ENCODE measurements around the gene STN1.
"Not testable (repeated sequence)": the region's sequence is repeated elsewhere in the genome, so short reads cannot be mapped to it uniquely, and the experiment has no call there.

The STN1 gene

DNA sequence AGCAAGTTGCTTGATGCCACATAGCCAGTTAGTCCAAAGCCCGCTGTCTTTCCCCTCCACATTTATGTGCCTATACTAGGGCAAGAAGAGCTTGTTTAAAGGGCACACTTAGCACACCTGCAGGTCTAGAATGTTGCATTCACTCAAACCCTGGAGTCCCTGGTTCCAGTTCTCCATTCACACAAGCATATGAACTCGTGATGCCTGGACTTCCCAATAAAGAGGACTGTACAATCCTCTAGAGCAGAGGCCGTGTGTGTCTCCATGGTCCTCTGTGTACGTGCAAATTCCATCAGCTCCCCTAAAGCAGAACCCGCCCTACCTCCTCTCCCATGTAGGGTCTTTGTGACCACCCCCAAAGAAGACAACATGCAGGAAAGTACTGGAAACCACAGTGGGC lies 59.6 kb downstream of the STN1 start:
- DNase-seq, result no peak

DNA sequence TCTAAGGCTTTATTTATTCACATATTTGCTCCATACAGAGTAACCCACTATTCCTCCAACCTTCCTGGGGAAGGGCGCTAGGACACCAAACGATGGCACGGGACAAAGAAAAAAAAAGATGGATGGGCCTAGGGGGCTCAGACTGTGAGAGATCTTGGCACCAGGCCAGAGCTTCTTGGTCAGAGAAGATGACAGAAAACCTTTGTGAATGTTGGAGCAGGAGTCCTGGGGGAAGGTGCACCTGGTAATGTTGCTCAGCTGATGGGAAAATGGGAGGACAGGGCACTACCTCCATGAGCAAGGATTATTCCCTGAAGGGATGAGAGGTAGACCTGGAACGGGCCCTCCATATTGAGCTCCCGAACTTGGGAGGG lies 61.2 kb downstream of the STN1 start:
- DNase-seq, result no peak

DNA sequence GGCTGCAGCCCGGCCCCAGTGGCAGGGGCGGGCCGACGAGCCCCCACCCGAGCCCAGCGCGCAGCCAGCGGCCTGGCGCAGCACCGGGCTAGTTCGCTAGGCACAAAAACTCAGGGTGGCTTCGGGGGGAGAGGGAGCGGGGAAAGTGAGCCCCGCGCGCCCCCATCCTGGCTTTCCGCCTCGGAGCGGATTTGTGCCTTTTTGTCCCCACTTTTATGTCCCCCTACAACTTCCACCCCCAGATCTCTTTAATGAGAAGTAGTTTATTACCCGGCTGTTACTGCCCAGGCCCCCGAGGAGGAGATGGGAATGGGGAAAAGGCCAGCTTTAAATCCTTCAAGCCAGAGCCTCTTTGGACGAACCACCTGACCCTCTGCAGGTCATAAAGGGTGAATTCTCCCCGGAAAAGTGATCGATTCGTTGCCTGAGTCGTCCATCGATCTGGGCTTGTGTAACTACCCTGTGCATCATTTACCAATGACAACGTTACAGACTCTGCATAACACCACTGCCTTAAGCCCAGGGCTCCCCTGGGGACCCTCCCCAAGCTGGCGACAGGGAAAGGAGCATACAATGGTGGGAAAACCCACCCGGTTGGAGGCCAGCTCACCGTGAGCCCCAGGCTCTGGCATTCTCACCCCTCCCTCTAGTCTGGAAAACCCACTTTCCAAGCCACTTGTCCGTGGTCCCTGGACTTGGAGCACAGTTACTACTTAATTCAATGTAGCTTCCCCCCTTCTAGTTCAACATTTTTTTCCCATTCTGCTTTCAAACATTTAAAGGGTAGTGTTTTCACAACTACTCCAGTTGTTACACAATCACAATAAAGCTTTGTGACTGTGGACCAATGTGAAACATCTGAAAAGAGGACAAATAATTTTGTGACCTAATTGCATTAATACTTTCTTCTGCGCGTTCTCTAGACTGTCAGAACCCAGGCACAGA lies 61.9 kb downstream of the STN1 start:
- no peak for DNase-seq

DNA sequence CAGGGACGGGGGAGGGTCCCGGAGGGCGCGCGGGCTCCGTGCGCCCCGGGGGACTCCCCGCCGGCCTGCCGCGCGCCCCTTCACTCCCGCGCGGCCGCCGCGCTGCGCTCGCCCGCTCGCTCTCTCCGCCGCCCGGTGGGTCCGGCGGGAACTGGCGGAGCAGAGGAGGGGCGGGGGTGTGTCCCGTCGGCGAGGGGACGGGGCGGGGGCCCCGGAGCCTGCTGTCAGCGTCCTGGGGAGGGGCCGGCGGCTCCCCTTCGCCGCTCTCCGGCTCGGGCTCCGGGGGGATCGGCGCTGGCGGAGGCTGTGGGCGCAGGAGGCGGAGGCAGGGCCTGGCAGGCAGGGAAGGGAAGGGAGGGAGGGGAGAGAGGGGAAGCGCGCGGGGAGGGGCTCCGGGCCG lies 62.6 kb downstream of the STN1 start, which contains the start of gene SH3PXD2A:
TSS of gene SH3PXD2A (minus strand) at position 153 of the 400 bp plus-strand sequence. CDS start 310 bp downstream, outside the sequence.
- no peak for DNase-seq

DNA sequence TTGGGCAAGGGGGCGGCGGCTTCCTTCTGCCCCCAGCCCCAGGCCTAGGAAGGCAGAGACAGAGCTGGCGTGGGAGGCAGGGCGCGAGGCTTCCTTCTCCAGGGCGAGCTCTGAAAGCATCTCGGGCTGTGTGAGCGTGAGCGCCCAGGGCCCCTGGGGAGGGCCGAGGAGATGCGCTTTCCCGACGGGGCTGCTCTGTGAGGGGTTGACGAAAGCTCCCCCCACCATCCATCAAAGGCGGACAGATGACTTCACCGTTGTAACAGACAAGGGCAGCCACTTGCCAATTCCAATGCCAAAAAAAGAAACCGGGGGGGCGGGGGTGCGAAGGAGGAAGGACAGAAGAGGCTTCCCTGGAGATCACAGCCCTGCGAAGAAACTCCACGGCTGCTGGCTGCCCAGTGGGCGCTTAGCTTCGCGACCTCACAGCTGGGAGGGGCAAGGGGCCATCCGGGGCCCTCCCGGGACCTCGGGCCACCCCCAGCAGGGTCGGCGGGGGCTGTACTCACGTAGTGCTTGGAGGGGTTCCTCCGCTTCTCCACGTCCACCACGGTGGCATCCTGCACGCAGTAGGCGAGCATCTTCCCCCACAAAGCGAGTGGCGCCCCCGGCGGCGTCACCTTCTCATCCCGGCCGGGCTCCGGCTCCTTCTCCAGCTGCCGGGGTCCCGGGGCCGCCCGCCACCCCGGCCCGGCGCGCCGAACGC lies 63.1 kb downstream of the STN1 start:
- DNase-seq, result no peak

DNA sequence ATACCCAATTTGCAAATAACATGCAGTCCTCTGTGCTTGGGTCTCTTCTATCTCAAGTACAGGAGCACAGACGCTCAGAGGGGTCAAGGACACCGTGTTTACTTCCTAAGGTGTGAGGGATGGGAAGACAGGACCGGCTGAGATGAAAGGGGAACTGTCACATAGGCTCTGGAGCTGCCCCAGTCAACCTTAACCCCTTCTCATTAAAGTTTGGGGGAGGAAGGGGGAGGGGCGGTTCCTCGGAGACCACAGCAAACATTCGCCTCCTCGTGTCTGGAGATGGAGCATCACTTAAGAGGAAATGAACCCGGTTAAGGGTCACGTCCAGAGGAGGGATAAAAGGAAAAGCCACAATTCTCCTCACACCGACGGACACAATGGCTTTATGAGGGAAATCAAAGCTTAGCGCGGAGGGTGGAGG lies 63.7 kb downstream of the STN1 start:
- no peak for DNase-seq

DNA sequence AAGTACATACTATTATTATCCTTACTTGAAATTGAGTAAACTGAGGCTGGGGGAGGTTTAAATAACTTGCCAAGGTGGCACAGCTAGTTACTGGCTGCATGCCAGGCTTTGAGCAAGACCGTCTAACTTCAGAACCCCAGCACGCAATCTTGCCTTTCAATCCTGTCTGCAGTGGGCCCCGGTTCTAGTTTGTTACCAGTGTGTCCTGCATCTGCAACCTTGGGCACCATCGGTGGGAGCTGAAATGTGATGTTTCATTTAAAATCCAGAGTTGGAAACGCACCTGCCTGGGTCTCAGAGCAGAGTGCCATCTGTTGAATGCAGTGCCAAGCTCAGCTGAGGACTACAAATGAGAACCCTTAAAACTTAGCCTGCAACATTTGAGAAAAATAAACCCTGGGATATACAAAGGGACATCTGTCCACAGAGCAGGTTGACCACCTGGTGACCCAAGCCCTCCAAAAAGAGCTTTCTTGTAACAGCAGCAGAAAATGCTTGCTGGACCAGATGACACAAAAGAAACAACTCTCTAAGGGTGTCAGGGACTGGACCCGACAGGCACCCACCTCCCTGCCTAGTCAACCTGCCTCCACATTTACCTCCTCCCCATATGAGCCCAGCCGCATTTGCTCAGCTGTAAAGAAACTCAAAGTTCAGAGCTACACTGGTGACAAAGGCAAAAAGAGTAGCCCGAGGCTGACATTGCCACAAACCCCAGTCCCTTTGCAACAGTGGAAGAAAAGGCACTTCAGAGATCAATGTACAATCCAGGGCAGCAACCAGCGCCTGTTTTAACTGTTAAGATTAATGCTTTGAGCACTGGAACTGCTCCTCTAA lies 64.3 kb downstream of the STN1 start:
- DNase-seq, result no peak

DNA sequence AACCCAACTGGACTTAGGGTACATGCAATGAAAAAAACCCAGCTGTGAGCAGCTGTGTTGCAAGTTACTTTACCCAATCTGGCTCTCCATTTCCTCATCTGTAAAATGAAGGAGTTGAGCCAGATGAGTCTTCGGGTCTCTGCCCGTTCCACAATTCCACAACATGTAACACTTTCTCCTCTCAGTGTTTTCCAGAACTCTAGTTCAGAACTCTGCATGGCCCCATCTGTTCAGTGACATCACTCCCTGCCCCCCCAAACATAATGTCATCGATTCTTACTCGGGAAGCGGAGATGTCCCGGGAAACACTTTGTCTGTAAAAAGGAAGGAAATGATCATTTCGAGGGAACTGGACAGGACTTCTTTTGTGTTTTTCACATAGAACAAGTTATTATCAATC lies 65.1 kb downstream of the STN1 start:
- DNase-seq, result no peak

DNA sequence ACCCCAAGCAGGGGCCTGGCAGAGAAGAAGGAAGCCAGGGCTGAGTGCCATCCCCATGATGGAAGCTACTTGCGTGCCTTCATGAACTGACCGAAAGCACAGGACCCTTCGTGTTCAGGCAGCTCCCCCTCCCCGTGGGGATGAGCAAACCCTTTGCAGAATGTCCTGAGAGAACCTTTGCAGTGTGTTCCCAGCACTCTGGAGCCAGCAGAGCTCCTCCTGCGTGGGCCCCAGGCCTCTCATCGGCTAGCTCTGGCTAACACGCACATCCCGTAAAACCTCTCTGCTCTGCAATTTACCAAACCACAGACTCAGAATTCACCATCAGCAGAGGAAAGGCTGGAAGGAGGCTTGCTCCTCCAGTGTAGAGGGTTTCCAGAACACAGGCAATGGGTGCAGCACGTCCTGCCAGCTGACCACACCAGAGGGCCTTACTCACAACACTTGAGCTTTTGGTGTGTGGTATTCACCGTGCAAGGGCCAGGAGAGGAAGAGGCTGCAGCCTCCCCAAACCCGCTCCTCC lies 65.7 kb downstream of the STN1 start:
- DNase-seq, result no peak

DNA sequence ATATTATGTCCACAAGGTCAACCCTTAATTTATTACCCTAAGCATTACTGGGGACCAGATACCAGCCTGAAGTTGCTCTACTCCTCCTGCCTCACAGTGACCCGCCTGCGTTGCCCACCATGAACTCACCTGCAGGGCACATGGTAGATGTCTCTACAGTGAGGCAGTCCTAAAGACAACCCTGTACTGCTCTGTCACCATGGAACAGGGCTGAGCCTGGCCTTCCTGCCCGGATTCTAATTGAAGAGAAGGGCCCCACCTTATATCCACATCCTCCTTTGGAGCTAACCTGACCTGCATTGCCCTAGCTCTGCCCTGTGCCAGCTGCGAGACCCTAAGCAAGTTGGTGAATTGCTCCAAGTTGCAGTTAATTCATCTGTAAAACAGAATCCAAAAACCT lies 66.7 kb downstream of the STN1 start:
- no peak for DNase-seq

DNA sequence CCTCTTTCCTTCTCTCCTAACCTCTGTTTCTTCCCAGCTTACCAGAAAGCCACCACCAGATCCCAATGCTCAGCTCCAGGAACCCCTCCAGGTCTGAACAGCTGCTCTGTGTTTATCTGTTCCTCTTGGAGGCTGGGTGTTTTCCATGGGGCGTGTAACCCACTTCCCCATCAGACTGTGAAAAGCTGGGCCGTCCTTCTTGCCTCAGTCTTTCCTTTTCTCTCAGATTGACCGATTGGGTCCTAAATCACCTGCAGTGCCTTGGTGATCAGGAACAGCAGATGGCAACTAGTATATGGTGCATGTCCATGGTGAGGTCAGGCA lies 67.5 kb downstream of the STN1 start:
- DNase-seq, result no peak

DNA sequence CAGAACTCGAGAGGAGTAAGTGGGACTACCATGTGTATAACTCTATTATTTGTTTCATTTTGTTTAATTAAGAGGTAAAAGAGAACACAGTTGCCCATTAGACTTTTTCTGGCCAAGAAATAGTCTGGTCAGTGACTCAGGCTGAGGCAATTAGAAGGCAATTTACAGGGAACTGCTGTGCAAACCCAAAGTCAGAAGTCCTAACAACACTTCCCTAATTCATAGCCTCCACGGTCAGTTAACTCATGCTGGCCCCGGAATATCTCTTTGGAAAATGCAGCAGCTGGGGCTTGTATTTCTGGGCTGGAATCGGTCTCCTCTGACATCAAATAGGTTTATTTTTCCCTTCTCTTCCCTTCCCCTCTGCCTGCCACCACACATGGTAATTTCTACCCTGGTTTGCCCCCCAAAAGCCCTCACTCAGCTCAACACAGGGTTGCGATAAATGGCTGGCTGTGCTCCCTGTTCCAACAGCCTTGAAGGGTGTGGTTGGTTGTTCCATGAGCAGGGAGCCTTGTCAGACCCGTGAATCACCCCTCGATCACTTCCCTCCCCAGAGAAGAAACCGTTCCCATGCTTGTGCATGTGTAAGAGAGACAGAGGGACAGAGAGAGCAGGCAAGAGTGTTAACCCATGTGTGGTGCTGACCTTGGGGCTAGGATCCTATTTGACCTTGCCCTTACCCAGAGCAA lies 68.0 kb downstream of the STN1 start:
- DNase-seq, result no peak

DNA sequence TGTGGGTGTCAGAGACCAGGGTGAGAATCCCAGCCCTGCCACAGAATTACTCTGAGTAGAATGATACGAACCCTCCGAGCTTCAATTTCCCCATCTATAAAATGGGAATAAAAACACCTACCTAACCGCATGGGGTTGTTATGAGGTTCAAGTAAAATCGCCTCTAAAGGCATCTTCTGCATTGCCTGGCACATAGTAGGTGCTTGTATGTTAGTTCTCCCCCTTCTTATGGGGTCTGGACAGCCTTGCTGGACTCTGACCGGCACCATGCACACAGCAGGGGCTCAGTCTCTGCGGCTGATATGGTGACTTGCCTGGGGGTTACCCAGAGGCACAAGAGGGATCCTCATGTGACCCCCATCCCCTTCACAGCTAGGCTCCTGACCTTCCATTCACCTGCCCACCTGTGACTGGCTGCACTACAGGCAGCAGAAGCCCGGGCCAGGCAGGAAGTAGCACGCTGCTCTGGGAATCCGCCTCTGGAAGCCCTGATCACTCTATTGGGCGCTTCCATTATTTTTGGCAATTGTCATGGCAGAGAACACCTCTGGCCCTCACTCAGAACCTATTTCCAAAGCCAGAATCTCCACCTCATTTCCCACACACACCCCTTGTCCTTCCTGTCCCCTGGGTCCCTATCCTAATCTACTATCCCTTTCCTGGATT lies 68.6 kb downstream of the STN1 start:
- DNase-seq, result no peak

DNA sequence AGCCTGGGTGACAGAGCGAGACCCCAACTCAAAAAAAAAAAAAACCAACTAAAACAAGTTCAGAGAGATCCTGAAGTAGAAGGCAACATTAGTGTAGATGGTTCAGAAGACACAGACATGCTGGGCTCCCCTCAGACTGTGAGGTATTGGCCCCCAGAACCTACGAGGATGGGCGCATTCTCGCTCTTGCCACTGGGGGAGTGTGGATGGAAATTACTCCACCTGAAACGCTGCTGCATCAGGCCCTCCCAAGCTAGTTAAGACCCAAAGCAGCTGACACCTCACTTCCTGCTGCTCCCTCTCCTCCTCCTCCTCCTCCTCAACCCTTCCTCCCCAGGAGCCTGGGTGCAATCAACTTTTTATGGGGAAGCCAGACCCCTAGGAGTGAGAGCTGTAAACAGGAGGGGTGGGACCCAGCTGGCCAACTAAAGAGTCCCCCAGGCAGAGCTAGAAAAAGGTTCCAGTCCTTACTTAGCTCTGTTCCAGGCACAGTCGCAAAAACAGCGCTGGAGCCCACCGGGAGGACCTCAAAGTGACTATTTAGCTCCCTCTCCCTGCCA lies 70.0 kb downstream of the STN1 start:
- no peak for DNase-seq

DNA sequence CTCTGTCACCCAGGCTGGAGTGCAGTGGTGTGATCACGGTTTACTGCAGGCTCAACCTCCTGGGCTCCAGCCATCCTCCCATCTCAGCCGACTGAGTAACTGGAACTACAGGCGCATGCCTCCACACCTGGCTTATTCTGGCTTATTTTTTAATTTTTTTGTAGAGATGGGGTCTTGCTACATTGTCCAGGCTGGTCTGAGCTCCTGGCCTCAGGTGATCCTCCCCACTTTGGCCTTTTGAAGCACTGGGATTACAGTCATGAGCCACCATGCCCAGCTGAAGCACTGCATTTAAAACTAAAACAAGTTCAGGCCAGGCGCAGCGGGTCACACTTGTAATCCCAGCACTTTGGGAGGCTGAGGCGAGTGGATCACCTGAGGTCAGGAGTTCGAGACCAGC lies 70.6 kb downstream of the STN1 start:
- no peak for DNase-seq

DNA sequence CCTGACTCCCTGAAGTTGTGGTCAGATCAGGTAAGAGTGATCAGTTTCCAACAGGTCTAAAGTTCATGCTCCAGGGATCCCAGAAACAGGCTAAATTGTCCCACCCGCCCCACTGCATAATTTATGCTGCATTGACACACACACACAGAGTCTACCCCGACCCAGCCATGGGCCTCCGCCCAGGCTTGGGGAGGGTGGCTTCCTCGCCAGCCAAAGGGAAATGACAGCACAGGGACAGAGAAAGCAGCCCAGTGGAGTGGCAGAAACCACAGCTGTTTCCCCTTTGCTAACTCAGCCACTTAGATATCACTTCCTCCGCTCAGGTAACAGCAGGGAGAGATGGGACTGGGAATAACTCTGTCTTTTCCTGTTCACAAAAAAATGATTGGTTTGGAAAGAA lies 72.0 kb downstream of the STN1 start:
- DNase-seq, result no peak

DNA sequence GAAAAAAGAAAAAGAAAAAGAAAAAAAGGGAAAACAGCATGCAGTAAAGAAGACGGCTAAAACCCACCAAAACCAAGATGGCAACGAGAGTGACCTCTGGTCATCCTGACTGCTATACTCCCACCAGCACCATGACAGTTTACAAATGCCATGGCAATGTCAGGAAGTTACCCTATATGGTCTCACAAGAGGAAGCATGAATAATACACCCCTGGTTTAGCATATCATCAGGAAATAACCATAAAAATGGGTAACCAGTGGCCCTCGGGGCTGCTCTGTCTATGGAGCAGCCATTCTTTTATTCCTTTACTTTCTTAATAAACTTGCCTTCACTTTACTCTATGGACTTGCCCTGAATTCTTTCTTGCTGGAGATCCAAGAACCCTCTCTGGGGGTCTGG lies 72.6 kb downstream of the STN1 start:
- DNase-seq, result not testable (repeated sequence)

DNA sequence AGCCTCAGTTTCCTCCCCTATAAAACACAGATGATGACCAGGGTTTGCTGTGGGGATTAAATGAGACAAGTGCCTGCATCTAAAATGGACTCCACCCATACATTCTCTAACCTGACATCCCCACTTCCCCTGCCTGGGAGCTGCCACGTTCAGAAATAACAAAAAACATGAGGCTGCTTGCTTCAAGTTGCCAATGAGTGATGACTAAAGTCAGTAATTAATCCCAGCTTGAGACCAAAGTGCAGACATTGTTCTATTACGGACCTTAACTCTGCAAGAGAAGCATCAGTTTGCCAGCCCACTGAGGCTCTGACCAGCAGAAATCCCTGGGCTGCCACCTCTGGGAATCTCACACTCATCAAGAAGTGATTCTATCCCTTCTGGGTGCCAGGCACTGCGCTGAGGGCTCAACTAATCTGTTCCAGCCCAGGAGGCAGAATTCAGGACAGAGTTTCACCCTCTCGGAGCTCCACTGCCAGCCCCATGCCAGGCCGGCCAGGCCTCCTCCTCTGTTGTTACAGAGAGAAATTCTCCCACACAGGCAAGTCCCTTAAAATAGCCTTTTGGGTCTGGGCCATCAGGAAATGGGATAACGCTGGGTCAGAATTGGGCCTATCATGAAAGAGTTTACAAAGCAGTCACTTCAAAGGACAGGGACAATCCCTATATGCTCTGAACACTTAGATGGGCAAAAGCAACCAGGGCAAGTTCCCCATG lies 74.0 kb downstream of the STN1 start:
- DNase-seq, result no peak

DNA sequence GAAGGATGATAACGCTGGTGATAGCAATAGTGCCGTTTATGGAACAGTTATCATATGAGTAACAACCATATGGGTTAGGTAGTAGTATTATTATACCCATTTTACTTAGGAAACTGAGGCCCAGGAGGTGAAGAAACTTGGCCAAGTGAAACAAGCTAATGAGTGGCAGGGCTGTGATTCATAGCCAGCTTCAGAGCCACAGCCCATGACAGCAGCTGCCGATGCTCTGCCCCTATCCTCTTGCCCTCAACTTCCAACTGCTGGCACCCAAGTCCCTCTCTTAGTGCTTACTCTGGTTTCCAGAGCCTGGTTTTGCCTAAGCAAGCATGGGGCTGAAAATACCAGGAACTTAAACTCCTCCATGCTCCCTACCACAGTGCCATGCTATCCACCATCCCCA lies 74.9 kb downstream of the STN1 start:
- DNase-seq, result no peak

DNA sequence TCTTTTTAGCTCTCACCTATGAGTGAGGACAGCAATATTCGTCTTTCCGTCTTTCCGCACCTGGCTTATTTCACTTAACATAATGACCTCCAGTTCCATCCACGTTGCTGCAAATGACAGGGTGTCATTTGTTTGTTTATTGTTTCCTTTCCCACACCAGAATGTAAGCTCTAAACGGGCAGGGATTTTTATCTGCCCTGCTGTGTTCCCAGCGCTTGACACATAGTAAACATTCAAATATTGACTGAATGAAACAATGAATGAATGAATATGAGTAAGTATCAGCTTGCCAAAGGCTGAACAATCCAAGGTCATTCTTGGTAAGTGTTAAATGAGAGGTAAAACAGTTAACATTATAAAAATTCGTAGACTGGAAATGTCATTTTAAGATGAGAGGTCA lies 75.4 kb downstream of the STN1 start:
- DNase-seq, result no peak

DNA sequence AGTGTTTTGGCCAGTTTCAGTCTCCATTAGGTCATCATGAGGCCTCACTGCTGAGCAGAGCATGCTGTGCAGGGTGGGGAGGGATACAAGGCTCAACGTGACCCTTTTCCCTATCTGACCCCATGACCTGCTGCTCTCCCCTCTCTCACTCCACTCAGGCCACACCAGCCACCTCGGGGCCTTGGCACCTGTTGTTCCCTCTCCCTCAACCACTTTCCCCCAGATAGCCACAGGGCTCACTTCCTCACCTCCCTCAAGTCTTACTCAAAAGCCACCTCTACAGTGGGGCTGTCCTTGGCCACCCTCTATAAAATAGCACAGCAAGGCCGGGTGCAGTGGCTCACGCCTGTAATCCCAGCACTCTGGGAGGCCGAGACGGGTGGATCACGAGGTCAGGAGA lies 76.5 kb downstream of the STN1 start:
- DNase-seq, result no peak
